NT2/D1 (cell line): ENCODE results near the gene UBAP1.

ENCODE experiments used
- SUZ12 ChIP-seq: IDR thresholded peaks from 2 replicates; pipeline ENCODE4 v1.6.1; 2011; ENCODE audit not compliant: insufficient read length, insufficient read depth; ENCODE audit errors: extremely low read depth
- YY1 ChIP-seq: IDR thresholded peaks from 2 replicates; pipeline ENCODE4 v1.6.1; 2011; ENCODE audit not compliant: insufficient read length, insufficient read depth

DNA sequence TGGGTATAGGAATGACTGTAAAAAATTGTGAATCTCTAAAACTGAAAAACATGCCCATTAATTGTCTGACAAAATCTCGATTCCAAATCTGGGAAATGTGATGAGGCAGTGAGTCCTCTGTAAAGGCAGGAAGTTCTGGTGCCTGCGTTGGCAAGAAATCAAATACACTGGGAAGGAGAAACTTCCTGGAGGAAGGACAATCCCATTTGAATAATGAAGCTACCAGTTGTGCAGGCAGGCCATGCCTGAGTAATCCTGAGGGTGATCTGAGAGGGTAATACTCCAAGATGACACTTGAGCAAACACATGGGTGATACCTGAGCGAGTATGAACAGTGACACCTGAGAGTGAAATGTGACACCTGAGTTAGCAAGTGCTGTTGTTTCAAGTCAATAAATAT is 100.6 kb downstream of the UBAP1 start:
- TF ChIP-seq YY1 (no peak), SUZ12 (no peak)
